ENCODE data around the gene CRKL.

The CRKL gene

GRCh38 chr22:20957683-20958431 is 40.6 kb downstream of the CRKL start:
- no peak overlapping the region for H3K4me3 ChIP-seq (ENCODE audit: low read depth, low read length)
- no peak for DNase-seq (ENCODE audit: low read depth)
- TF ChIP-seq, protein P1, sequence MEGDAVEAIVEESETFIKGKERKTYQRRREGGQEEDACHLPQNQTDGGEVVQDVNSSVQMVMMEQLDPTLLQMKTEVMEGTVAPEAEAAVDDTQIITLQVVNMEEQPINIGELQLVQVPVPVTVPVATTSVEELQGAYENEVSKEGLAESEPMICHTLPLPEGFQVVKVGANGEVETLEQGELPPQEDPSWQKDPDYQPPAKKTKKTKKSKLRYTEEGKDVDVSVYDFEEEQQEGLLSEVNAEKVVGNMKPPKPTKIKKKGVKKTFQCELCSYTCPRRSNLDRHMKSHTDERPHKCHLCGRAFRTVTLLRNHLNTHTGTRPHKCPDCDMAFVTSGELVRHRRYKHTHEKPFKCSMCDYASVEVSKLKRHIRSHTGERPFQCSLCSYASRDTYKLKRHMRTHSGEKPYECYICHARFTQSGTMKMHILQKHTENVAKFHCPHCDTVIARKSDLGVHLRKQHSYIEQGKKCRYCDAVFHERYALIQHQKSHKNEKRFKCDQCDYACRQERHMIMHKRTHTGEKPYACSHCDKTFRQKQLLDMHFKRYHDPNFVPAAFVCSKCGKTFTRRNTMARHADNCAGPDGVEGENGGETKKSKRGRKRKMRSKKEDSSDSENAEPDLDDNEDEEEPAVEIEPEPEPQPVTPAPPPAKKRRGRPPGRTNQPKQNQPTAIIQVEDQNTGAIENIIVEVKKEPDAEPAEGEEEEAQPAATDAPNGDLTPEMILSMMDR (IDR thresholded peaks at IDR 0.05; ENCODE audit: low read depth, low read length), result no peak
- TF ChIP-seq MYC (IDR thresholded peaks at IDR 0.05; ENCODE audit: low read depth, low read length), result no peak
- TF ChIP-seq POLR2A (IDR thresholded peaks at IDR 0.05; ENCODE audit: extremely low read depth, insufficient read length), result no peak
- TF ChIP-seq, protein P2, sequence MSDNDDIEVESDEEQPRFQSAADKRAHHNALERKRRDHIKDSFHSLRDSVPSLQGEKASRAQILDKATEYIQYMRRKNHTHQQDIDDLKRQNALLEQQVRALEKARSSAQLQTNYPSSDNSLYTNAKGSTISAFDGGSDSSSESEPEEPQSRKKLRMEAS (IDR thresholded peaks at IDR 0.05; ENCODE audit: low read depth, low read length), result no peak

- DNase-seq (ENCODE audit: low read depth), result no peak
- no peak overlapping the region for H3K4me3 ChIP-seq (ENCODE audit: low read depth, low read length)
- TF ChIP-seq, protein P2 (IDR thresholded peaks at IDR 0.05; ENCODE audit: low read depth, low read length), result no peak
- TF ChIP-seq POLR2A (IDR thresholded peaks at IDR 0.05; ENCODE audit: extremely low read depth, insufficient read length) (no peak), MYC (IDR thresholded peaks at IDR 0.05; ENCODE audit: low read depth, low read length) (no peak)
- TF ChIP-seq, protein P1 (IDR thresholded peaks at IDR 0.05; ENCODE audit: low read depth, low read length), result no peak
Measured at GRCh38 chr22:20959578-20960461, 42.6 kb downstream of the CRKL start.

- H3K4me3 ChIP-seq (ENCODE audit: low read depth, low read length), result no peak overlapping the region
- no peak for DNase-seq (ENCODE audit: low read depth)
- TF ChIP-seq, protein P2 (IDR thresholded peaks at IDR 0.05; ENCODE audit: low read depth, low read length), result no peak
- TF ChIP-seq POLR2A (IDR thresholded peaks at IDR 0.05; ENCODE audit: extremely low read depth, insufficient read length), result no peak
Measured at GRCh38 chr22:20960609-20961008, 43.4 kb downstream of the CRKL start.

GRCh38 chr22:20962491-20962945 is 45.3 kb downstream of the CRKL start:
- DNase-seq (ENCODE audit: low read depth), result no peak
- no peak overlapping the region for H3K4me3 ChIP-seq (ENCODE audit: low read depth, low read length)
- TF ChIP-seq, protein P1 (IDR thresholded peaks at IDR 0.05; ENCODE audit: low read depth, low read length), result no peak
- TF ChIP-seq, protein P2 (IDR thresholded peaks at IDR 0.05; ENCODE audit: low read depth, low read length), result no peak
- TF ChIP-seq MYC (IDR thresholded peaks at IDR 0.05; ENCODE audit: low read depth, low read length), result no peak
- TF ChIP-seq POLR2A (IDR thresholded peaks at IDR 0.05; ENCODE audit: extremely low read depth, insufficient read length), result no peak

- no peak for DNase-seq (ENCODE audit: low read depth)
- H3K4me3 ChIP-seq (ENCODE audit: low read depth, low read length), result no peak overlapping the region
- TF ChIP-seq, protein P2 (IDR thresholded peaks at IDR 0.05; ENCODE audit: low read depth, low read length), result no peak
- TF ChIP-seq, protein P1 (IDR thresholded peaks at IDR 0.05; ENCODE audit: low read depth, low read length), result no peak
- TF ChIP-seq POLR2A (IDR thresholded peaks at IDR 0.05; ENCODE audit: extremely low read depth, insufficient read length) (no peak), MYC (IDR thresholded peaks at IDR 0.05; ENCODE audit: low read depth, low read length) (no peak)
Measured at GRCh38 chr22:20963201-20964052, 46.2 kb downstream of the CRKL start.

Data from NB4 (cell line).